NCI-H2081 (cell line): ENCODE data around the gene CSPG4.
"Not testable (repeated sequence)": the region's sequence is repeated elsewhere in the genome, so short reads cannot be mapped to it uniquely, and the experiment has no call there.

Experiments
- DNase-seq, 2 experiments: peaks; one replicate each; lab custom pipeline; 2025; lab: John Stamatoyannopoulos, UW

CSPG4 gene

DNA sequence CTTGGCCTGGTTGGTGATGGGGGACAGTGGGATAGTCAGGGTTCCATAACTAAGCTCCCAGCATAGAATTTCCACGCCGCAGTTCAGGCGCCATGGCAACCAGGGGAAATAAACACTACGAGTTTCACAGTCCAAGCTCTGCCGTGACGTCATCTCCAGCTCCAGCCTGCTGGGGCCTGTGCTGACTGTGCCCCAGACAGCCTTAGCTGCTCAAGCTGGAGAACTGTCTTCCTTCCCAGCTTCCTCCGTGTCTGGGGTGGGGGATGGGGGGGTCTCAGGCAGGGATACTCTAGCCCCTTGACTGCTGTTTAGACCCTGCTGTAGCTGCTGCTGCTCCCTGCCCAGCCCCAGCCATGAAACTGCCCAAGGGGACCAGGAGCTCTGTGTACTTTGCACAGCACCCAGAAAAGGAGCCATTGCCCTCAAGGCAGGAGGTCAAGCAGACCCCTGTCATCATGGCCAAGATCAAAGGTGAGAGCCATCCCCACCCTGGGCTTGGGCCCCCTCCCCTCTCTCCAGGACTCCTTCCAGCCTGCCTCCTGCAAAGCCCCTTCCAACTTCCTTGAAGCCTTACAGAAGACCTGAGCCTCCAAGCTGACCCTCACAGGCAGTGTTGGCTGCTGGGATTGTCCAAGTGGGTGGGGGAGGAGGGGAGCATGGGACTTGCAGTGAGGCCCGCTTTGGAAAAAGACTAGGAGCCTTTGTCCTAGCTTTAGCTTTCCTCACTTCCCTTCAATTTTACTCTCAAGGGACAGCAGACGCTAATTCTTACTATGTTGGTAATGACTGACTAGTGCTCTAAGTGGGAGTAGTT, 11.4 kb upstream of the CSPG4 start:
- DNase-seq, result peak in 1 of 2 experiments; percentile 31

DNA sequence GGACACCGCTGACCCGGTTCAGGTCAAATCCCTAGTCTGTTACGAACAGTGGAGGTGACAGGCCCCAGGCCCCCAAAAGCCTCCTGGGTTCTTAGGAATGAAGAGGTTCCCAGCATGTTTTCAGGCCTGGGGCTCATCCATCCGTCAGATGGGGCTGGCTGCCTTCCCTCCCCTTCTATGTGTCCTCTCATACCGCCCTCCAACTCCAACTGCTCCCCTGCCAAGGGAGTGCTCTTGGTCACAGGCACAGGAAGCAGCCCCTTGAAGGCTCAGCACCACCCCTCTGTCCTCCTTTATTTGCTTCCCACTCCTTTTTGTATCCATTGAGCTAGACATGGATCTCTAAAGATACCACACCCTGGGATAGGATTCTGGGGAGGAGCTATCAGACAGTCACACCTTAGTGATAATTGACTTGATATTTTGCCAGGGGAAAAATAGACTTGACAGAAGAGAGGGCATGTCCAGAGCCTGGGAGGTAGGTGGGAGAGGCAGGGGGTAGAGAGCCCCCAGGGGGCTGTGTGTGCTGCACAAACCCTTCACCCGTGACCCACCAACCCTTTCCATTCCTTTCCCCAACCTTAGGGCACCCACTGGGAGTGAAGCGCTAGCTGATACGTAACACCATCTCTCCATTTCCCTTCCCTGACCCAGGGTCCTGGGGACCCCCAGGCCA, 10.7 kb upstream of the CSPG4 start:
- DNase-seq, result no peak

DNA sequence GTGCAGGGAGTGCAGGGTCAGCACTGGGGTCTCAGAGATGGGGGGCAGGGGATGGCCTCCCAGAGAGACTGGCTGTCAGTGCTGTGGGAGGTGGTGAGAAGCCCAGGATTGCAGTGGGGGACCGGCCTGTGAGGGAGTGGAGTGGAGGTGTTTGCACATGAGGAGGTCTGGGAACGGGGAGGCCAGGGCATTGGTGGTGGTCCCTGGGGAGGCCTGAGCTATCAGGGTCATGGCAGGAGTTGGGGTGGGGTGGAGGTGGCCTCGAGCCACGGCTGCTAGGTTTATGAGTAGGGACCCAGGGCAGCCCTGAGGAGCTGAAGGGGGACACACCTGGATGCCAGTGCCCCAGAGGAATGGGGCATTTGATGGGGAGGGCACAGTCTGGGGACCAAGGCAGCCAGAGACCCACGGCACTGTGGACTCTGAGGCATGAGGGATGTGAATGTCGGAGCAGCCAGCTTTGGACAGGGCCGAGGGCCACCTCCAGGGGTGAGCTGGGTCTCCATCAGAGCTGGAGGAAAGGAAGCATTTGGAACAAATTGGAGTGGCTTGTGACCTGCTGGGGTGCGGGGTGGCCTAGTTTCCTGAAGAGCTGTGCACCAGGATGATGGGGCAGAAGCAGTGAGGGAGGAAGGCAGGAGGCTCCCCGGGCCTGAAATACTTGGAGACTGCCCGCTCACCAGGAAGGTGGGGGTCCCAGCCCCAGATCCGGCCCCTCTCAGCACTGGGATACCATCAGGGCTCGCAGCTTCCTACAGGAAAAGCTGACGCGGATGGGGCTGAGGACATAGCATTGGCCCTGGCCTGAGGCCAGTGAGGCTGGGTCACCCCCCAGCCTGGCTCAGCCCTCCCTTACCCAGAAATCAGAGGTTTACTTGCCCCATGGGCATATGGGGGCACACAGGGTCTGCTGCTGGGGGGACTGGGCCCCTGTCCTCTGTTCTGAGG, 9.5 kb upstream of the CSPG4 start:
- DNase-seq, result no peak

DNA sequence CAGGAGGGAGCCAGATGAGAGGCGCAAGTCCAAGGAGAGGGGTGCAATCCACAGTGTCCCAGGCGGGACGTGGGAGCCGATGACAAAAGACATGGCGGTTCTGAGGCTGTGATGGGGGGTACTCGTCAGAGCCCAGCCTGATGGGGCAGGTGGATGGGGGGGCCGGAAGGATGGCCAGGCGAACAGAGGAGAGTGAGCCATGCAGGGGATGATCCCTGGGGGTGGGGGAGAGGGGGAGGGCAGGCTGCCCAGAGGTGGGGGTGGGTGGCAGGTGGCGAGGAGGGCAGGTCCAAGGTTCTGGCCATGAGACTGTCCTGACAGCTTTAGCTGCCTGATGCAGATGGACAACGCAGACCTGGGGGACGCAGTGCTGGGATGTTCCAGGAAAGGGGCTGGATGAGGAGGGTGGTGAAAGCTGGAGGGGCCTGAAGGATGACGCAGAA, 8.9 kb upstream of the CSPG4 start:
- no peak for DNase-seq

DNA sequence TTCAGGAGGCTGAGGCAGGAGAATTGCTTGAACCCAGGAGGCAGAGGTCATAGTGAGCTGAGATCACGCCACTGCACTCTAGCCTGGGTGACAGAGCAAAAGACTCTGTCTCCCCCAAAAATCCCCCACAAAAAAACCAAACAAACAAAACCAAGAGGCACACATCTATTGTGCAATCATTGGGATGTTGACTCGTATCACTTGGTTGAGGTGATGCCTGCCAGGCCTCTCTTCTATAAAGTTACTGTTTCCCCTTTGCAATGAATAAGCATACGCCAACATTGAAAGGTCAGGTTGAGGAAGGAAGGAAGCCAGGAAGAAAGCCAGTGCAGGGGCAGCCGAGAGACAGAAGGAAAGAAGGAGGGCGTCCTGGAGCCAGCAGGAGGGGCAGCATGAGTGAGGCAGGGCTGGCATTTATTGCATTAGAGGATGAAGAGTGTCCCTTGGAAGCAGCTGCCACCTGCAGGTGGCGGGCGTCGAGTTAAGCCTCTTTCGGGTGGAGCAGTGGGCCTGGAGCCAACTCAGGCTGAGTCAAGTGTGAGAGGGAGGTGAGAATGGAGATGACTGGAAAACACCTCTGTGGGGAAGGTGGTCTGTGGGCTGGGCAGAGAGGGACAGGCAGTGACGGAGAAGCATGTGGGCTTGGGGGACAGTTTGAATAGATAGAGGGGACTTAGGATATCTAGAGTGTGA, 8.3 kb upstream of the CSPG4 start:
- DNase-seq, result peak; percentile 20 to 50

DNA sequence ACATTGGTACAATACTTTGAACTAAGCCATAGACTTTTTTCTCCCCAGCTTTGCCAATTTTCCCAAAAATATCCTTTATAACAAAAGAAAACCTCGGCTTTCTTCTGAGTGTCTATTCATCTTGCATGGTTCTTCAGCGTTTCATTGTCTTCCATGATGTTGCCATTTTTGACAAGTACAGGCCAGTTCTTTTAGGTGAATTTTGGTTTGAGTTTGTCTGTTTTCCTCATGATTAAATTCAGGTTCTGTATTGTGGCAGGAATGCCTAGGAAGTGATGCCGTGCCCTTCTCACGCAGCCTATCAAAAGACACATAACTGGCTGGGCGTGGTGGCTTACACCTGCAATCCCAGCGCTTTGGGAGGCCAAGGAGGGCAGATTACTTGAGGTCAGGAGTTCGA, 7.6 kb upstream of the CSPG4 start:
- no peak for DNase-seq

DNA sequence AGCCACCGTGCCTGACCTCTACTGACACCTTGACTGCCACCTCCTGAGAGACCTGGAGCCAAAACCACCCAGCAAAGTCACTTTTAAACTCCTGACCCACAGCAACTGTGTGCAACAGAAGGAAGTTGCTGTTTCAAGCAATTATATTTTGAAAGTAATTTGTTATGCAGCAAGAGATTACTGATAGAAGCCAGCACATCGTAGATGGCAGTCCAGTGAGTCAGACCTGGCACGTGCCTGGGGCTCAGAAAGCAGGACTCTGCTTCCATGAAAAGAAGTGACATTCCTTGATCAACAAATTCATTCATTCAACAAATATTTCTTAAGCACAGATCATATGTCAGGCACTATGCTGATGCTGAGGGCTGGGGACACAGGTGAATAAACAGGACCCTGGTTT, 5.7 kb upstream of the CSPG4 start:
- no peak for DNase-seq

DNA sequence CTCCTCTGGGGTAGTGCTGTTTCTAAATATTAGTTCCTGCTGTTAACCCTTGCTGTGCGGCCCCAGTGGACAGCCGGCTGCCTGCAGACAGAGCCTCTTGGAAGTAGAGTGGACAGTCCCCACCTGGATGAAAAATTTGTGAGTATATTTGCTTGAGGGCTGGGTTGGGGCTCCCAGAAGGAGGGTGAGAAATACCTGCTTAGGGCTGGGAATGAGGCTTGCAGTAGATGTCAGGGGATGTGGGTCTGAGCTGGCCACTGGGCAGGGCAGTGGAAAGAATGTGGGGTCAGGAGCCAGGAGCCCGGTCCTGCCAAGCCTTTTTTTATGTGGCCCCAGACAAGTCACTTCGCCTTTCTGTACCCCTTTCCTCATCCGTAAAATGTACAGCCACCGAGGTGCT, 4.4 kb upstream of the CSPG4 start:
- not testable (repeated sequence) for DNase-seq

DNA sequence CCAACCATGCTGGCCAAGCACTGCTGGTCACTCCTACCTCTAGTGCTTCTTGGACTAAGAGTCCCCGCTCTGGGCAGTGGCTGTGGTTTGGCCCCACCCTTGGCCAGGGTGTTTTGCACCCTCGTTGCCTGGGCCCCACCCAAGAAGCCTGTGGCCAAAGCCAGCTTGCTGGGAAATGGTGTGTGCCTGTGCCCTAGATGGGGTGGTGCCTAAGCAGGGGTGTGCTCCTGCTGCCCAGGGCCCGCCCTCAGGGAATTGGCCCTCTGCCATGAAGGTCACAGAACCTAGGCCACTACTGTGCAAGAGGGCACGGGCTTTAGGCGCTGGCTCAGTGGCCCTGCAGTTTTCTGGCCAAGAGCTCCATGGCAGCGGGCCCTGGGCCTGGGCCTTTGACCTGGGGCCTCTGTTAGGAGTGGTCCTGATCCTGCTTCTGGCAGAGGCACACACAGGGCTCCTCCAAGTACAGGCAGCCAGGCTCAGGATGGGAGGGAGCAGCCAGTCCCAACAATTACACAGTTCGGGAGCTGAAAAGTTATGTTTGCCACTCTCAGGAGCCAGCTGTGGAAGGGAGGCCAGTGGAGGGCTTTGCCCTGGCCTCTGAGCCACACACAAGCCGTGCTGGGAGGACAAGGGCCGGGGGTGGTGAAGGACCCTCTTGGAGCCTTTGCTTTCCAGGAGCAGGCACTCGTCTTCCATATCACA, 3.8 kb upstream of the CSPG4 start:
- DNase-seq, result not testable (repeated sequence)

DNA sequence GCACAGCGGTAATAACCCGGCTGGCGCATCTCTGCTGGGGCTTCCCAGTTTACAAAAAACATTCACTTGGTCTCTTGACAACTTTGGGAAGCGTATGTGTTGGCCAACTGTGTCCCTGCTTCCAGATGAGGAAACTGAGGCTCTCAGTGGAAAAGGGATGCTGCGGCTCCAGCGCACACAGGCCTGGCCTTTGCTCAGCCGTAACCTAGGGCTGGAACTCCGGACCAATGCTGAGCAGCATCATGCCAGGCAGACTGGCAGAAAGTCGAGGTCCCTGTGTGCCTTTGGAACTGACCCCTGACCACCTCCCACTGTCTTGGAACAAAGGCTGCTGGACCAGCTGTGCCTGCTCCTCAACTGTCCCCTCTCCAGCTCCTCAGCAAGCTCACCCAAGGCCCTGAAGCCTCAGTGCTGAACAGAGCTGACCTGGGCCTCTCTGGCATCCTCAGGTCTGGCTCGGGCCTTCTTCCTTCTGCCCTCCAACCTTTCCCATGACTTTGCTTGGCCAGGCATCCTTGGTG, 2.7 kb upstream of the CSPG4 start:
- DNase-seq, result not testable (repeated sequence)

DNA sequence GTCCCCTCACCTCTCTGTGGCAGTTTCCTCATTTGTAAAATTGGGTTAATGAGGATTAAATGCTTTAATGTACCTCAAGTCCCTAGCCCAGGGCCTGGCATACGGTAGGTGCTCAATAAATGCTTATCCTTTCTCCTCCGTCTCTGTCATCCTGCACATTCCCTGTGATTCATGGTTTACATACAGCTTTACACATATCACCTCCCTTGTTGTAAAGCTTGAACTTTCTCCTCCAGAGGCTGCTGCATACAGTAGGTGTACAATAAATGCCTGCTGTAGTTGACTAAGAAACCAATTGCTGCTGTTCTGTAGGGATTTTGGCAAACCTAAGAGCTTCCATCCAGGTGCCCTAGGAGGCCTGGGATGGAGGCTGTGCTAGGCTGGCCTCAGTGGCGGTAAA, 1.5 kb upstream of the CSPG4 start:
- no peak for DNase-seq

DNA sequence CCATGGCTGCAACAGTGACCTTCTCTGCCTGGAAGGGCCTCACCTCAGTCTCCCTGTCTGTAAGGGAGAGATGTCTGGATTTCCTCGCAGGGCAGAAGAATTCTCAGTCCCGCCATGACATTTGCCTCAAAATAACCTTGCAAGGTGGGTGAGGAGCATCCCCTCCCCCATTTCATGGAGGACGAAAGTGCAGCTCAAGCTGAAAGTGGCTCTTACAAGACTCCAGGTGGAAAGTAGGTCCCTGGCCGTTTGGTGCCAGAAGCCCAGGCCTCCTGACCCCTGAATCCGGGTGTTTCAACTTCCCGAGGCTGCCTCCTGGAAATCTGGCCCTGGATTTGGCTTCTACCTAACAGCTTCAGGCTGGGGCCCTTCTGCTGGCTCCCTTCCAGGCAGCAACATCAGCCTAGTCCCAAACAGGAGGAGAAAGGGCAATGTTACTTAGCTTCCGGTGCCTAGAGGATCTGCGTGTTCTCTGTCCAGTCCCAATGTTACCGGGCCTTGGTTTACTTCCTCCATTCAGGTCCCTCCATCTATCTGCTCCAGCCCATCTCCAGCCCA, 769 bp upstream of the CSPG4 start:
- DNase-seq, result no peak

DNA sequence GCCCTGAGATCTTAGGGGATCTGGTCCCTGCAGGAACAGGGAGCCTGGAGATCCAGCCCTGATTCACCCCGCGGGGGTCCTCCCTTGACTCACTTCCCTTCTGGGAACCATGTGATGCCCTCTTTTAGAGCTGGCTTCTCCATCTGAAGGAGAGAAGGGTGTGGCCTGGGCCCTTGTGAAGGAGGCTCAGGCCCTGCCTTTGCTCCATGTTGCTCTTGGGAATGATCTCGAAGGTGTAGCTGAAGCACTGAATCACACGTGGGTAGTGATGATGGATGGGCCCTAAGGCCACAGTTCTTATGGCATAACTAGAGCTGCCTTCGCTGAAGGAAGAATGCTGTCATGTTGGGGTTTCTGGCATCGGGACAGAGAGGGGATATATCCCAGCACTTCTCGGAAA, 1.2 kb downstream of the CSPG4 start:
- not testable (repeated sequence) for DNase-seq

DNA sequence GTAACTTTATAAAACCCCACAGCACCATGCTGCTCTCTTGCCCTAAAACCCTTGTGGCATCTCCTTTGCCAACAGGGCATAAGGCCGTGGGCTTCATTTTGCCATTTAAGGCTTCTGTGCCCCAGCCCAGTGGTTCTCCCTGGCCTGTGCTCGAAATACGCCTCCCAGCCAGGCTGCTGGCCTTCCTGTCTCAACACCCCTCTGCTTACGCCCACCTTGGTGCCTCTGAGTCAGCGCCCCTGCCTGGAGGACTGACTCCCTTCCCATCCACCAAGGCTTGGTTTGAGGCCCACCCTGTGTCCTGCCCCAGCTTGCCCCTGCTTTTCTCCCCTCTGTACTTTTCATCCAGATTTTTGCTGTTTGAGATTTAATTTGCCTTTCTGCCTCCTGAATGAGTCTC, 1.8 kb downstream of the CSPG4 start:
- DNase-seq, result not testable (repeated sequence)

DNA sequence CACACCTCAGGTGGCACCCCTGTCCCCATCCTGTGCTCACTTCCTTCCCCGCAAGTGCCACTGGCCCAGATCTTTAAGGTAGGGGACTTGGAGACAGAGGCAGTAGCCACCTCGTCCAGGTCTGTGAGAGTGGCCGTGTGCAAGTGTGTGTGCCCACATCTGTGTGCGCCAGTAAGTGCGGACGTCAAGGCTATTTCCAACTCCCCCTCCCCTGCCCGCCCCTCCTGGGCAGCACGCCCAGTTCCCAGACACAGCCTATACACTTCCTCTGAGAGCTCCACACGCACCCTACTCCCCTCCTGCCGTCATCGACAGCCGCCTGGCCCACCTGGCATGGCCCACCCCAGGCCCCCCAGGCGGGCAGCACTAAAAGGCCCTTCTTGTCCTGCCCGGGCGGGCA, 3.2 kb downstream of the CSPG4 start:
- DNase-seq, result peak; percentile 52 to 72

DNA sequence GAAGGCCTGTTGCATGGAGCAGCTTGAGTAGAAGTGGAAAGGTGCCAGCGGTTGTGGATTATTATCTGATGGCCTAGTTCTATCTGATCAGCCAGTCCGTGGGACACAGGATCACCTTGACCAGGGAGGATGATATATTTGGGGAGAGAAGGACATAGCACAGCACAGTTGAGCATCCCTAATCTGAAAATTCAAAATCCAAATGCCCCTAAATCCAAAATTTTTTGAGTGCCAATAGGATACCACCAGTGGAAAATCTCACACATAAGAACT, 6.0 kb downstream of the CSPG4 start:
- DNase-seq, result no peak

DNA sequence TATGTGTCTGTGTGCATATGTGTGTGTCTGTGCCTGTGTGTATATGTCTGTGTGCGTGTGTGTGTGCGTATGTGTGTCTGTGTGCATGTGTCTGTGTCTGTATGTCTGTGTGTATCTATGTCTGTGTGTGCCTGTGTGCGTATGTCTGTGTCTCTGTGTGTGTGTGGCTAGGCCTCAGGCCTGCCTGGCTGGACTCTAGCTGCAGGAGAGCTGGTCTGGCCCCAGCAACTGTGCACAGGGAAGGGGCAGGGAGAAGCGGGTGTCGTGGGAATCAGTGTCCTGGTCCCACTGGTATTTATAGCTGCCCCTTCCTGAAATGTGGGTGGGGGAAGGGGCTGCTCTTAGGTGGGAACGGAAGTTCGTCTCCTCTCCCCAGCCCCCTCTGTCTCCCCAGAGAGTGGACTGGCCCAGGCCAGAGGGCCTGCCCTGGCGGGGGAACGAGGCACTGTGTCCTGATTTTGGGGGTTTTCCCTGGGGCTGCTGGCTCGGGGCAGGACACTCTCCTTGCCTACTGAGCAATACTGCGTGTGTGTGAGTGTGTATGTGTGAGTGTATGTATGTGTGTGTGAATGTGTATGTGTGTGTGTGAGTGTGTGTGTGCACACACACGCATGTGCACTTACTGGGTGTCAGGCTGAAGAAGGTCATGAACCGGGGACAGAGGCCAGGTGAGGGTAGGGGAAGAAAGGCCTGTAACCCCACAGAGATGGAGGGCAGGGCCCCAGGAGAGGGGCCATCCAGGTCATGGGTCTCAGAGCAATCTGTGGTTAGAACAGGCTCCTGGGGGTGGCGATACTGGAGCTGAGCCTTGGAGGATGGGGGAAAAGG, 6.6 kb downstream of the CSPG4 start:
- no peak for DNase-seq

DNA sequence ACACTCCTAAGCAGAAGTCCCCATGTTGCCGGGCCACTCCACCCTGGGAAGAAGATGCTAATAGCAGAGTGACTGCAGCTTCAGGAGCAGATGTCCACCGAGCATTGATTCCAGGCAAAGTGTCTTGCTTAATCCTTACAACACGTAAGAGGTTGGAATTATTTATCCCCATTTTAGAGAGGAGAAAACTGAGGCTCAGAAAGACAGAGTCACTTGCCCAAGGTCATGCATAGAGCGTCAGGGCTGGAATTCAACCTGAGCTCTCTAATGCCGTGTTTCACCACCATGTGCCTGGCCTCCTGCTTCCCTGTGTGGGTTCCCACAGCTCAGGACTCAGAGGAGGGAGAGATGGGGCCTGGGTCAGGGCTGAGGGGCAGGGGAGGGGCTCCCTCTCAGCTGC, 7.3 kb downstream of the CSPG4 start:
- DNase-seq, result not testable (repeated sequence)

DNA sequence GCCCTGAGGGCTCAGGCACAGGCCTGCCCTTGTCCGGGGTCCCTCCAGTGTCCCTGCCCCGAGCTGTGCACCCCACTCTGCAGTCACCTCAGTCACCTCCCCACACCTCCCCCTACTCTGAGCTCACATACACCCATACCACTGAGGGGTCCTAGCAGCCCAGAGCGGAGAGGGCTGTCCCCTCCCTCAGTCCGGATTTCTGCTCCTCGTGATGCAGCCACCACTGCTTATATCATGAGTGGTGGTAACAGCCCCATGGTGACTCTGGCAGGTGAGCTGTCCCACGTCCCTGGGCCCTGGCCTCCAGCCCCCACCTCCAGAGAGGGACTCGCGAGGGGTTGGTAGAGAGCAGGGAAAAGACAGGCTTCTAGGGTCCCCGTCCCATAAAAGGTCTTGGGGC, 8.0 kb downstream of the CSPG4 start:
- DNase-seq, result no peak

DNA sequence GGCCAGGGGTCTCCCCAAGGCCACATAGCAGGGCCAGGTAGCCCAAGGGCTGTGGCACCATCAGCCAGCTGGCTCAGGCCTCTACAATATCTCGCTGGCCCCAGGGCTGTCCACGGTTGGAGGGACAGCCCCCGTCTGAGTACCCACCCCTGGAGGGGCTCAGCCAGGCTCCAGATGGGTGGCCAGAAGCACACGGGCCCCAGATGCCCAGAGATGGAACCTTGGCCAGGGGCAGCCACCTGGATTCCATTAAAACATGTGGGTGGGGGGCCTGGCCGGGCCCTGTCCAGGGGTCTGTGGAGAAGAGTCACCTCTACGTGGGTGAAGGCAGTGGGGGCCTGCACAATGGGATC, 8.4 kb downstream of the CSPG4 start:
- no peak for DNase-seq
